ENCODE data around the gene CCDC57. TPM values are rescaled to one million over a fixed set of nuclear protein-coding genes. Genes with fewer than 3 reads are reported as not detected.
"Not testable (repeated sequence)": the region's sequence is repeated elsewhere in the genome, so short reads cannot be mapped to it uniquely, and the experiment has no call there.

The CCDC57 gene
- total RNA-seq, 6 experiments from 2014 or later: 10.1 to 37.4 (median 17.2) TPM

GRCh38 chr17:82257473-82257872 is 44.8 kb upstream of the CCDC57 start:
- H3K36me3 ChIP-seq: peaks cover 10 to 76% (median 28%) of the 10 kb centered on the region in 4 donors
- no peaks in the 10 kb centered on the region for H3K4me1 ChIP-seq
- ATAC-seq (peak; percentile 46 to 62 (median 57)), DNase-seq (peak in 1 of 3 donors; percentile 30)
- TF ChIP-seq POLR2A (IDR thresholded peaks at IDR 0.05) (no peak), CTCF (IDR thresholded peaks at IDR 0.05) (no peak)
- H3K4me3 ChIP-seq: no peak overlapping the region
- H3K9me3 ChIP-seq: no peaks in the 10 kb centered on the region
- no peaks in the 10 kb centered on the region for H3K27me3 ChIP-seq
- WGBS (ENCODE audit: insufficient coverage, low coverage, low lambda C conversion rate, missing lambda C conversion rate): 65% methylated on average over 7 of the region's 10 CpGs
- intact Hi-C loops (cut with DNase I): no loop called here
- no peak overlapping the region for H3K27ac ChIP-seq

DNA sequence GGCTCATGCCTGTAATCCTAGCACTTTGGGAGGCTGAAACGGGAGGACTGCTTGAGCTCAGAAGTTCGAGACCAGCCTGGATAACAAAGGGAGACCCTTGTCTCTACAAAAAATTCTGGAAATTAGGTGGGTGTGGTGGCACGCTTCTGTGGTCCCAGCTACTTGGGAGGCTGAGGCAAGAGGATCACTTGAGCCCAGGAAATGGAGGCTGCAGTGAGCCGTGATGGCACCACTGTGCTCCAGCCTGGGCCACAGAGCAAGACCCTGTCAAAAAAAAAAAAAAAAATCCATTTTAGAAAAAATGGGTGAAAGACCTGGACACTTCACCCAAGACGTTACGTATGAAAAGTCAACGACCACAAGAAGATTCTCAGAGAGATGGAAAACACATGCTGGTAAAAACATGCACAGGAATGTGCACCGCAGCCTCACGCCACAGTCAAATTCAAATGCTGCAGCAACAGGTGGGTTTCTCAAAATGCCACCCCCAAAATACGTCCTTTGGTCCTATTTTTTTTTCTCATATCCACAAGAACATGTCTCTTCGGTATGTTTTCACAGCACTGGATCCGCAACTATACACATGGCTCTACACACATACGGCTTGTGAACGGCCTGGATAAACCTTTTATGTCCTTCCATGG is 43.7 kb upstream of the CCDC57 start:
- intact Hi-C loops (cut with DNase I): no loop called here
- no peaks in the 10 kb centered on the region for H3K27me3 ChIP-seq
- TF ChIP-seq POLR2A (IDR thresholded peaks at IDR 0.05): no peak
- no peak for ATAC-seq
- H3K4me3 ChIP-seq: no peak overlapping the region
- no peaks in the 10 kb centered on the region for H3K9me3 ChIP-seq
- no peak overlapping the region for H3K27ac ChIP-seq
- peaks cover 19 to 76% (median 32%) of the 10 kb centered on the region in 4 donors for H3K36me3 ChIP-seq
- no peak for DNase-seq
- no peaks in the 10 kb centered on the region for H3K4me1 ChIP-seq
- WGBS (ENCODE audit: insufficient coverage, low coverage, low lambda C conversion rate, missing lambda C conversion rate): 79% methylated on average over 7 of the region's 14 CpGs

DNA sequence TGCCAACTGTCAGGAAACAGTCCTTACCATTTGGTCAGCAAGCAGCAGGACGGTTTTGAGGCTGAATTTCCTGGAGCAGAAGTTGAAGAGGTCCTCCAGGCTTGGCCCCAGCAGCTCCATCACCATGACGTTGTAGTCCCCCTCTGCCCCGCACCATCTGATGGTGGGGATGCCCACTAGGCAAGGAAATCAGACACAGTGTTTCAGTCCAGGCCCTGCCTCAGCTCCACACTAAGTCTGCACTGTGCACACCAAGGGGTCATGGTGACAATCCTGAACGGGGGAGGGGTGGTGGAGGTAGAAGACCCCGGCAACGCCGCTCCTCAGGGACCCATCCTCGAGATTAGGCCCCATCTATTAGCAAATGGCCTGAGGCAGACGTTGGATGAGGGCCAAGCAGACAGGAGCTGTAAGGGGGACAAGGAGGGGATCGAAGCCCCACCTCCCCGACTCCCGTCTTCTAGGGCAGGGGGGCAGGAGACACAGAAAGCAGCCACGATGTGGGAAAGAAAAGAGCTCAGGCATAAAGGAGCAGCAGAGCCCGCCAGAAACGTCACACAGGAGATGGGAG is 42.8 kb upstream of the CCDC57 start:
- peaks cover 28 to 76% (median 36%) of the 10 kb centered on the region in 4 donors for H3K36me3 ChIP-seq

GRCh38 chr17:82254746-82255145 is 42.1 kb upstream of the CCDC57 start:
- WGBS (ENCODE audit: insufficient coverage, low coverage, low lambda C conversion rate, missing lambda C conversion rate): 88% methylated on average over 7 of the region's 33 CpGs
- peaks cover 32 to 82% (median 40%) of the 10 kb centered on the region in 4 donors for H3K36me3 ChIP-seq
- DNase-seq; H3K9me3 ChIP-seq; H3K4me3 ChIP-seq; H3K27me3 ChIP-seq; intact Hi-C loops (cut with DNase I); H3K27ac ChIP-seq; ATAC-seq; H3K4me1 ChIP-seq: not testable (repeated sequence)

More for the DNA sequence above, 42.8 kb upstream of the CCDC57 start:
- TF ChIP-seq POLR2A (IDR thresholded peaks at IDR 0.05) (no peak), CTCF (IDR thresholded peaks at IDR 0.05) (no peak)
- no peaks in the 10 kb centered on the region for H3K27me3 ChIP-seq
- ATAC-seq (no peak), DNase-seq (no peak)
- no peaks in the 10 kb centered on the region for H3K4me1 ChIP-seq
- no peak overlapping the region for H3K27ac ChIP-seq
- intact Hi-C loops (cut with DNase I): no loop called here
- H3K9me3 ChIP-seq: no peaks in the 10 kb centered on the region
- no peak overlapping the region for H3K4me3 ChIP-seq
- WGBS (ENCODE audit: insufficient coverage, low coverage, low lambda C conversion rate, missing lambda C conversion rate): 85% methylated on average over 11 of the region's 15 CpGs

DNA sequence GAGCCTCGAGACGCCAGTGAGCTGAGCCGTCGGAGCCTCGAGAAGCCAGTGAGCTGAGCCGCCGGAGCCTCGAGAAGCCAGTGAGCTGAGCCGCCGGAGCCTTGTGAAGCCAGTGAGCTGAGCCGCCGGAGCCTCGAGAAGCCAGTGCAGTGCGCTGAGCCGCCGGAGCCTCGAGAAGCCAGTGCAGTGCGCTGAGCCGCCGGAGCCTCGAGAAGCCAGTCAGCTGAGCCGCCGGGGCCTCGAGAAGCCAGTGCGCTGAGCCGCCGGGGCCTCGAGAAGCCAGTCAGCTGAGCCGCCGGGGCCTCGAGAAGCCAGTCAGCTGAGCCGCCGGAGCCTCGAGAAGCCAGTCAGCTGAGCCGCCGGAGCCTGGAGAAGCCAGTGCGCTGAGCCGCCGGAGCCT is 41.5 kb upstream of the CCDC57 start:
- peaks cover 34 to 82% (median 45%) of the 10 kb centered on the region in 4 donors for H3K36me3 ChIP-seq
- H3K4me1 ChIP-seq; H3K27me3 ChIP-seq; intact Hi-C loops (cut with DNase I); H3K4me3 ChIP-seq; H3K9me3 ChIP-seq; H3K27ac ChIP-seq; DNase-seq; ATAC-seq: not testable (repeated sequence)
- WGBS (ENCODE audit: insufficient coverage, low coverage, low lambda C conversion rate, missing lambda C conversion rate): 100% methylated on average over 4 of the region's 39 CpGs

DNA sequence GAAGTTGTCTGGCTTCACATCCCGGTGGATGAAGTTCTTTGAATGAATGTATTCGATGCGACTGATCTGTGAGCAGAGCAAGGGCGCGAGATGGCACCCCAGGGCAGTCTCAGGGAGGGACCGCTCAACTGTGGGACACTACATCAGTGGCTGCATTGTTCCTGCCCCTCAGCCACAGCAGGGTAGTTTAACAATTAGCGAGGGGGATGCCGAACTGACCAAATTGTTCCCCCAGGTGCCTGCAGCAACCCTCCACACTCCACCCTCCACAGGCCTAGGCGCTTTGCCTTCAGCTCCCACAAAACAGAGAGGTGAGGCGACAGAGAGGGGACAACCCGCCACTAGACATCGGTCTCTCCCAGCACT is 40.5 kb upstream of the CCDC57 start:
- H3K9me3 ChIP-seq: no peaks in the 10 kb centered on the region
- H3K36me3 ChIP-seq: peaks cover 37 to 82% (median 50%) of the 10 kb centered on the region in 4 donors
- no peaks in the 10 kb centered on the region for H3K27me3 ChIP-seq
- DNase-seq: no peak
- no peak for TF ChIP-seq POLR2A (IDR thresholded peaks at IDR 0.05)
- 96% methylated on average over 9 of the region's 12 CpGs for WGBS (ENCODE audit: insufficient coverage, low coverage, low lambda C conversion rate, missing lambda C conversion rate)
- H3K27ac ChIP-seq: no peak overlapping the region
- H3K4me1 ChIP-seq: no peaks in the 10 kb centered on the region
- ATAC-seq: no peak
- intact Hi-C loops (cut with DNase I): no loop called here
- H3K4me3 ChIP-seq: no peak overlapping the region

Measured in right lobe of liver (tissue), 6 donors.